Cerebellar cortex (tissue), 1 donor: ENCODE data around the gene STXBP6.
"Not testable (repeated sequence)": the region's sequence is repeated elsewhere in the genome, so short reads cannot be mapped to it uniquely, and the experiment has no call there.

Experiments
- DNase-seq: peaks from one replicate; pipeline ENCODE4 v3.0.0-alpha.2; 2015; ENCODE audit warnings: low spot score

STXBP6 gene

GRCh38 chr14:24857277-24857676 lies 192.7 kb downstream of the STXBP6 start:
- no peak for DNase-seq

- no peak for DNase-seq
Measured at GRCh38 chr14:24853446-24853845, 196.5 kb downstream of the STXBP6 start.

GRCh38 chr14:24852312-24853060 lies 197.5 kb downstream of the STXBP6 start:
- no peak for DNase-seq

GRCh38 chr14:24851837-24852236 lies 198.1 kb downstream of the STXBP6 start:
- DNase-seq = no peak

- no peak for DNase-seq
Measured at GRCh38 chr14:24851406-24851805, 198.5 kb downstream of the STXBP6 start.

GRCh38 chr14:24850072-24850471 lies 199.9 kb downstream of the STXBP6 start:
- no peak for DNase-seq

- no peak for DNase-seq
Measured at GRCh38 chr14:24849471-24849870, 200.5 kb downstream of the STXBP6 start.

GRCh38 chr14:24848102-24848790 lies 201.7 kb downstream of the STXBP6 start:
- no peak for DNase-seq

- DNase-seq = no peak
Measured at GRCh38 chr14:24847568-24848095, 202.3 kb downstream of the STXBP6 start.

GRCh38 chr14:24846261-24846660 lies 203.7 kb downstream of the STXBP6 start:
- no peak for DNase-seq

GRCh38 chr14:24845851-24846250 lies 204.1 kb downstream of the STXBP6 start:
- no peak for DNase-seq

- no peak for DNase-seq
Measured at GRCh38 chr14:24844011-24844410, 205.9 kb downstream of the STXBP6 start.

- DNase-seq = no peak
Measured at GRCh38 chr14:24843494-24843893, 206.5 kb downstream of the STXBP6 start.

GRCh38 chr14:24840204-24840893 lies 209.6 kb downstream of the STXBP6 start:
- no peak for DNase-seq

- DNase-seq = no peak
Measured at GRCh38 chr14:24839617-24840203, 210.2 kb downstream of the STXBP6 start.

GRCh38 chr14:24838945-24839616 lies 210.9 kb downstream of the STXBP6 start:
- DNase-seq = no peak

GRCh38 chr14:24837280-24838046 lies 212.5 kb downstream of the STXBP6 start:
- DNase-seq = no peak

GRCh38 chr14:24836324-24836723 lies 213.6 kb downstream of the STXBP6 start:
- DNase-seq = not testable (repeated sequence)

GRCh38 chr14:24834956-24835355 lies 215.0 kb downstream of the STXBP6 start:
- DNase-seq = no peak

- DNase-seq = no peak
Measured at GRCh38 chr14:24833385-24833784, 216.6 kb downstream of the STXBP6 start.

- no peak for DNase-seq
Measured at GRCh38 chr14:24831677-24832076, 218.3 kb downstream of the STXBP6 start.
